A673 (cell line): ENCODE measurements around the gene CD200R1L. TPM values are rescaled to one million over a fixed set of nuclear protein-coding genes. Genes with fewer than 3 reads are reported as not detected.

Experiments used
- BruUV-seq: library from RNA; stranded (reverse); fragments of 400-500 nt; replicated peaks from 2 replicates; lab custom pipeline; 2021; lab: Mats Ljungman, UMichigan
- CTCF ChIA-PET: fragments of 300-600 bp; sonication (Branson Sonifier 250); formaldehyde crosslinking; loops from one replicate; lab custom pipeline; 2022; ENCODE audit warnings: antibody characterized with exemption; lab: Charles Lee
- POLR2A ChIA-PET: fragments of 300-600 bp; sonication (Branson Sonifier 250); formaldehyde crosslinking; loops from one replicate; lab custom pipeline; 2022; ENCODE audit warnings: antibody characterized with exemption; ENCODE audit not compliant: low non-redundant PET; lab: Charles Lee
- DNase-seq: peaks from one replicate; pipeline ENCODE4 v3.0.0-alpha.2; 2015; ENCODE audit warnings: low spot score
- H3K27ac ChIP-seq: fragments of 200-600 bp; sonication (generic); 2 replicates; pipeline ENCODE4 v1.5.1; 2016; ENCODE audit warnings: mixed run types, low read depth, mild to moderate bottlenecking, mixed read lengths, antibody characterized with exemption, low read length; ENCODE audit not compliant: poor library complexity, severe bottlenecking
- H3K27me3 ChIP-seq: fragments of 200-600 bp; sonication (generic); replicated peaks from 2 replicates; pipeline ENCODE4 v1.6.1; 2017; ENCODE audit warnings: mixed run types, low read depth, mild to moderate bottlenecking, mixed read lengths, antibody characterized with exemption, low read length; ENCODE audit not compliant: insufficient read depth, poor library complexity
- H3K36me3 ChIP-seq: fragments of 200-600 bp; sonication (generic); 2 replicates; pipeline ENCODE4 v1.6.1; 2016; ENCODE audit warnings: mixed run types, mild to moderate bottlenecking, mixed read lengths, antibody characterized with exemption, low read length; ENCODE audit not compliant: insufficient read depth, poor library complexity, severe bottlenecking
- H3K4me1 ChIP-seq: fragments of 200-600 bp; sonication (generic); 2 replicates; pipeline ENCODE4 v1.6.1; 2017; ENCODE audit warnings: mixed run types, mild to moderate bottlenecking, mixed read lengths, antibody characterized with exemption, low read length; ENCODE audit not compliant: insufficient read depth, poor library complexity, severe bottlenecking
- H3K4me3 ChIP-seq: fragments of 200-600 bp; sonication (generic); 2 replicates; pipeline ENCODE4 v1.5.1; 2016; ENCODE audit warnings: low read depth, mixed run types, mild to moderate bottlenecking, mixed read lengths, low read length; ENCODE audit not compliant: poor library complexity, severe bottlenecking
- H3K9me3 ChIP-seq: fragments of 200-600 bp; sonication (generic); 2 replicates; pipeline ENCODE4 v1.6.1; 2016; ENCODE audit warnings: mixed run types, low read depth, mild to moderate bottlenecking, mixed read lengths, antibody characterized with exemption, low read length; ENCODE audit not compliant: poor library complexity, severe bottlenecking
- EZH2 ChIP-seq: fragments of 200-600 bp; sonication (generic); IDR thresholded peaks from 2 replicates; pipeline ENCODE4 v1.6.1; 2017; ENCODE audit warnings: borderline replicate concordance, low read depth, mild to moderate bottlenecking, mixed read lengths, antibody characterized with exemption, low read length; ENCODE audit not compliant: poor library complexity, severe bottlenecking
- intact Hi-C: fragments of 100-400 bp; cut with micrococcal nuclease; formaldehyde crosslinking; loops from one replicate; pipeline ENCODE4 v1.10.0; 2022; ENCODE audit not compliant: unreplicated experiment
- total RNA-seq: library from RNA; stranded (reverse); gene quantifications from 2 replicates; pipeline ENCODE4 v1.2.3, GENCODE V29; 2021
- TF ChIP-seq, protein P1 (sequence below): fragments of 300-800, 200-600 bp; sonication (generic); conservative IDR thresholded peaks from 2 replicates; pipeline ENCODE4 v1.5.1; 2017; ENCODE audit warnings: low read depth, mild to moderate bottlenecking, antibody characterized with exemption, low read length, moderate library complexity, mixed read lengths

CD200R1L gene
- total RNA-seq, 1 experiment from 2014 or later = not detected

DNA sequence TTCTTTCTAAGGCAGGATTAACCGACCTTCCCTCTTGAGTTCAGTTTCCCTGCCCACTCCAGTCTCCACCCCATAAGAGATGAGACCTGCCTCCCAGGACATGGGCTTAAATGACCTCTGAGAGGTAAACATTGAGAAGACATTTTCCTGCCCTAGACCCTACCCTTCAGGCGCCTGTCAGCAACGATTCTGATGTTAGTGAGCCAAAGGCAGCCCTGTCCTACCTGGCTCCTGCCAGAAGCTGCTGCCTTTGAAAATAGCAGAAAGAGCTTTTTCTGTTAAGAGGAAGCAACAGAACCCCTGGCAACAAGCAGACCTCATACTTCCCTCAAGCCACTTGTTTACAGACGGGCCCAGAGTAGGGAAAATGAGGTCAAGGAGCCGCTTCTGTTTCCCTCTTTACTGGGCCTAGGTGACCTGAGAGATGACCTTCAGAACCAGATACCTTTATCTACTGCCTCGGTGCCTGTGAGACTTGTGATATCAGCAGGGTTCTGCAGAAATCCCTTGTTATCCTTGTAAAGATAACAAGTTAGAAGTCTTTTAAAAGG lies 52.0 kb downstream of the CD200R1L start:
- H3K27me3 ChIP-seq = no peaks in the 10 kb centered on the region
- no peaks in the 10 kb centered on the region for H3K36me3 ChIP-seq
- ChIA-PET POLR2A (no interaction called here), CTCF (no interaction called here)
- no peaks in the 10 kb centered on the region for H3K4me1 ChIP-seq
- no peak overlapping the region for H3K4me3 ChIP-seq
- DNase-seq = no peak
- BruUV-seq = no TSS peak
- intact Hi-C loops = no loop called here
- H3K27ac ChIP-seq = no peak overlapping the region
- H3K9me3 ChIP-seq = no peaks in the 10 kb centered on the region
- TF ChIP-seq, protein P1, sequence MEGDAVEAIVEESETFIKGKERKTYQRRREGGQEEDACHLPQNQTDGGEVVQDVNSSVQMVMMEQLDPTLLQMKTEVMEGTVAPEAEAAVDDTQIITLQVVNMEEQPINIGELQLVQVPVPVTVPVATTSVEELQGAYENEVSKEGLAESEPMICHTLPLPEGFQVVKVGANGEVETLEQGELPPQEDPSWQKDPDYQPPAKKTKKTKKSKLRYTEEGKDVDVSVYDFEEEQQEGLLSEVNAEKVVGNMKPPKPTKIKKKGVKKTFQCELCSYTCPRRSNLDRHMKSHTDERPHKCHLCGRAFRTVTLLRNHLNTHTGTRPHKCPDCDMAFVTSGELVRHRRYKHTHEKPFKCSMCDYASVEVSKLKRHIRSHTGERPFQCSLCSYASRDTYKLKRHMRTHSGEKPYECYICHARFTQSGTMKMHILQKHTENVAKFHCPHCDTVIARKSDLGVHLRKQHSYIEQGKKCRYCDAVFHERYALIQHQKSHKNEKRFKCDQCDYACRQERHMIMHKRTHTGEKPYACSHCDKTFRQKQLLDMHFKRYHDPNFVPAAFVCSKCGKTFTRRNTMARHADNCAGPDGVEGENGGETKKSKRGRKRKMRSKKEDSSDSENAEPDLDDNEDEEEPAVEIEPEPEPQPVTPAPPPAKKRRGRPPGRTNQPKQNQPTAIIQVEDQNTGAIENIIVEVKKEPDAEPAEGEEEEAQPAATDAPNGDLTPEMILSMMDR = no peak
- TF ChIP-seq EZH2 = no peak

DNA sequence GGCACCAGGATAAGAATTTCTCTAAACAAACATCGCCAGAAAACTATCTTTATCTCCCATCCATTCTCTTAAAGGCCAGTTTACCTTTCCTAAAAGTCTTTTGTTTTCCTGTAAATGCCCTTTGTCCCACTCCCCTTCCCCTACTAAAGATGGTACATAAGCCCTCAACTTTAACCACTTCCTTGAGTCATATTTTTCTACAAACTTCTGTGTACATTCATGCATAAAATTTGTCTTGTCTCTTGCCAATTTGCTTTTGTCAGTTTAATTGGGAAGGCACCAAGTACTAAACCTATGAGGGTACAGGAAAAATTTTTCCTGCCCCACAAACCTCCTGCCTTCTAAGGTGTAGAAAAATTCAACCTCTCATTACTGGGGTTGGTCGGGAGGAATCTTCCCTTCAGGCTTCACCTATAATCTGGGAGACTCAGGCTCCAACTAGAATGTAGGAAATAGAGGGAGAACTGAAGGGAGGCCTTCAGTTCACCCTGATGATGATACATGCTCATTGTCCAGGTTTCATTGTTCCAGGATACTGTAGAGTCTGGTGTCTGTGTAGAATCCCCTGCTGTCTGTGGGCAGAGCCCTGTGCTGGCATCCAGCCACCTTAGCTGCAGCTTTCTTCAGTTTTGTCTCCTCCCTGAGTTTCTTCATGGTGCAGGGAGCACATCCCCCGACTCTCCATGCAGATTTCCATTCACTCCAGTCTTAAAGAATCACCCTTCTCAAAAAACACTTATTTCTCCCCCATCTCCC lies 53.2 kb downstream of the CD200R1L start:
- no peaks in the 10 kb centered on the region for H3K27me3 ChIP-seq
- ChIA-PET CTCF (no interaction called here), POLR2A (no interaction called here)
- TF ChIP-seq, protein P1 = no peak
- TF ChIP-seq EZH2 = no peak
- no peak overlapping the region for H3K4me3 ChIP-seq
- no peaks in the 10 kb centered on the region for H3K4me1 ChIP-seq
- intact Hi-C loops = no loop called here
- no peaks in the 10 kb centered on the region for H3K9me3 ChIP-seq
- no peaks in the 10 kb centered on the region for H3K36me3 ChIP-seq
- no peak overlapping the region for H3K27ac ChIP-seq
- no TSS peak for BruUV-seq
- DNase-seq = no peak

DNA sequence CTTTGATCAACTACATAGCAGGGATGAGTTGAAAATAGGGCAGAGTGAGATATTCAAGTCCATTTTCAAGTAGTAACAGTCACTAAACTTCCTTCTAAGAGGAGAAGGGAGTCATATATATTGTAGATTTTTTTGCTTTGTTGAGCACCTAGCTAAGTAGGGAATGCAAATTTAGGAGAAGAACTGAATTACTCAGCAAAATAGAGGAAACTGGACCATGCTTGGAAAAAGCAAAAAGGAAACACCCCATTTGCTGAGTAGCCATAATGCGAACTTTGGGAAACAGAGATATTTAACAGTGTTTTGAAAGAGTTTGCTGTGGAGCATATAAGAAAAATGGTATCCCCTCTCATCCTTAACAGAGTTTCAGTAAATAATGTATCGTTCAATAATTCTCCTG lies 54.9 kb downstream of the CD200R1L start:
- ChIA-PET CTCF (interaction anchor here (0.6 kb wide), 1 partner anchor 497 kb away, joined by 6 read pairs; no protein-coding TSS in a partner anchor), POLR2A (no interaction called here)
- no peak overlapping the region for H3K4me3 ChIP-seq
- intact Hi-C loops = no loop called here
- no peaks in the 10 kb centered on the region for H3K36me3 ChIP-seq
- H3K27ac ChIP-seq = no peak overlapping the region
- H3K4me1 ChIP-seq = no peaks in the 10 kb centered on the region
- BruUV-seq = no TSS peak
- TF ChIP-seq EZH2 = no peak
- TF ChIP-seq, protein P1 = no peak
- no peak for DNase-seq
- H3K9me3 ChIP-seq = no peaks in the 10 kb centered on the region
- no peaks in the 10 kb centered on the region for H3K27me3 ChIP-seq
